Renal cortex interstitium (tissue), 11 donors: ENCODE data around the gene AMN1. TPM values are rescaled to one million over a fixed set of nuclear protein-coding genes. Genes with fewer than 3 reads are reported as not detected.
"Not testable (repeated sequence)": the region's sequence is repeated elsewhere in the genome, so short reads cannot be mapped to it uniquely, and the experiment has no call there.

Experiments used
- DNase-seq, 11 donors: peaks; one replicate each; pipeline ENCODE4 v3.0.0-alpha.2; 2013; ENCODE audit warnings: low read depth in 9 of 11, low spot score in 4 of 11; ENCODE audit errors: extremely low read depth in 1 of 11
- polyA plus RNA-seq, 3 donors: library from polyadenylated mRNA; unstranded; fragments of 120-200 nt; gene quantifications; one replicate each; pipeline ENCODE4 v1.2.1, GENCODE V29; 2013; ENCODE audit not compliant: insufficient read length in 3 of 3

The AMN1 gene
- polyA plus RNA-seq, 3 donors = 20.5 to 22.8 (median 21.5) TPM

GRCh38 chr12:31710021-31710818 is 18.6 kb downstream of the AMN1 start:
- DNase-seq = no peak

DNA sequence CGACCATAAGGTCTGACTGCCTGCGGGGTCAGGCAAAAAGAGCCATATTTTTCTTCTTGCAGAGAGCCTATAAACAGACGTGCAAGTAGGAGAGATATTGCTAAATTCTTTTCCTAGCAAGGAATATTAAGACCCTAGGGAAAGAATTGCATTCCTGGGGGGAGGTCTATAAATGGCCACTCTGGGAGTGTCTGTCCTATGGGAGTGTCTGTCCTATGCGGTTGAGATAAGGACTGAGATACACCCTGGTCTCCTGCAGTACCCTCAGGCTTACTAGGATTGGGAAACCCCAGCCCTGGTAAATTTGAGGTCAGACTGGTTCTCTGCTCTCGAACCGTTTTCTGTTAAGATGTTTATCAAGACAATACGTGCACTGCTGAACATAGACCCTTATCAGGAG is 20.7 kb downstream of the AMN1 start:
- not testable (repeated sequence) for DNase-seq

DNA sequence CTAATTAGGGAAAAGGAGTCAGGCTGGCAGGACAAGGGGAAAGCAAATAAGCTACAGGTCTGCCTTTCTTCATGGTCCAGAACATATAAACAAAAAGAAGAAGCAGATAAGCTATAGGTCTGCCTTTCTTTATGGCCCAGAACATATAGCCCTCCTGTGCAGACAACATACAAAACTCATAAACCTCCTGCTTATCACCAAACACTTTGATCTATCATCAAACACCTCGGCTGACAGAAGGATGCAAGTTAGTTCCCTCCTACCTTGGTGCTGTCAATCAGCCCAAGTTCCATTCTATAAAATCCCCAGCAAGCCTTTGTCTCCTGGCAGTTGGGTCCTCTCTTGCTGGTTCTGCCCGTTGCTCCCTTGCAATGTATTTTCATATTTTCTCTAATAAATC is 23.2 kb downstream of the AMN1 start:
- DNase-seq = no peak

DNA sequence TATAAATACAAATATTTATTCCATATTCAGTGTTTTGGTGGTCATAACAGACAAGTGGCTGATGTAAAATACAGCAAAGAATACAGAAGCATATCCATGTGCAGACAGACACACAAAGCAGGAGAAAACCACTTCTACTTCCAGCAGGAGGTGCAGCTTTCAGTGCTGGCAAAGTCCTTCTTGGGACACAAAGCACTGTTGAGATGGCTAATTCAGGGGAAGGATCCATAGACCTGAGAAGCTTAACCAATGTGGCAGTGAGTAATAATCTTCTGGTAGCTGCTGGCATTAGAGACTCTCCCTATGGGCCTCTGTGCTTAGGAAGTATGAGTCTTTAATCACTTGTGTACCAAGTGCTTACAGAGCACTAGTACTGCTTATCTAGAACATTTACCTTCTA is 26.8 kb downstream of the AMN1 start:
- no peak for DNase-seq

DNA sequence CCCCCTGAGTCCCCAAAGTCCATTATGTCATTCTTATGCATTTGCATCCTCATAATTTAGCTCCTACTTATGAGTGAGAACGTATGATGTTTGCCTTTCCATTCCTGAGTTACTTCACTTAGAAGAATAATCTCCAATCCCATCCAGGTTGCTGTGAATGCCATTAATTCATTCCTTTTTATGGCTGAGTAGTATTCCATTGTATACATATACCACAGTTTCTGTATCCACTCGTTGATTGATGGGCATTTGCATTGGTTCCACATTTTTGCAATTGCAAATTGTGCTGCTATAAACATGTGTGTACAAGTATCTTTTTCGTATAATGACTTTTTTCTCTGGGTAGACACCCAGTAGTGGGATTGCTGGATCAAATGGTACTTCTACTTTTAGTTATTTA is 38.9 kb downstream of the AMN1 start:
- not testable (repeated sequence) for DNase-seq

GRCh38 chr12:31687101-31687527 is 41.7 kb downstream of the AMN1 start:
- DNase-seq = no peak

DNA sequence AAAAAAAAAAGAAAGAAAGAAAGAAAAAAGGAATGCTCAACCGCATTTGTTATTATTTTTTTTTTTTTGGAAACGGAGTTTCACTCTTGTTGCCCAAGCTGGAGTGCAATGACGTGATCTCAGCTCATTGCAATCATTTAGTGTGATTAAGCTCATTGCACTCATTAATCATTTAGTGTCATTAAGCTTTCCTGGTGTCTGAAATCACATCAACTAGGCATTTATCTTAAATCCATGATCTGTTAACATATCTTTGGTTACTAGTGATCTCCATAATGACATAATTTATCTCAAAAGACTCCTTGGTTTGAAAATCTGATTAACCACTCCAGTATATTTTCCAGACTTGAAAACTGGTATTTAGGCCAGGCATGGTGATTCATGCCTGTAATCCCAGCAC is 43.0 kb downstream of the AMN1 start:
- DNase-seq = no peak

GRCh38 chr12:31682136-31682962 is 46.5 kb downstream of the AMN1 start:
- DNase-seq = peak in 8 of 11 donors; percentile 31 to 55 (median 44)

DNA sequence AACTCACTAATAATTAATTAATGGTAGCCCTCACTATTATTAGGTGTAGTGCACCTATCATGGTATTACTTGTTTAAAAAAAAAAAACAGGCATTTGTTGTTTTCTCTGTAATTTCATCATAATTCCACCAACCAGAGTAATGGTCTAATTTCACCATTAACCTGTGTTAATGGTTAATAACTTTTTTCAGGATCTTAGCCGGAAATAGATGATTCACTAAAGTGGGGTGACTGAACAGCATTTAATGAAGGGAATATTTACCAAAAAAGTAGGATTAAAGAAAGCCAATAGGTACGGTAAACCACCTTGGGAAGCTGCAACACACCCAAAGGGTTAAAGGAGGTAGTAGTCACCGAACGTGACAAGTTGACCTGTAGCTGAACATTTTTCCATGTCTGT is 56.3 kb downstream of the AMN1 start:
- DNase-seq = no peak

GRCh38 chr12:31669582-31669981 is 59.2 kb downstream of the AMN1 start:
- not testable (repeated sequence) for DNase-seq

DNA sequence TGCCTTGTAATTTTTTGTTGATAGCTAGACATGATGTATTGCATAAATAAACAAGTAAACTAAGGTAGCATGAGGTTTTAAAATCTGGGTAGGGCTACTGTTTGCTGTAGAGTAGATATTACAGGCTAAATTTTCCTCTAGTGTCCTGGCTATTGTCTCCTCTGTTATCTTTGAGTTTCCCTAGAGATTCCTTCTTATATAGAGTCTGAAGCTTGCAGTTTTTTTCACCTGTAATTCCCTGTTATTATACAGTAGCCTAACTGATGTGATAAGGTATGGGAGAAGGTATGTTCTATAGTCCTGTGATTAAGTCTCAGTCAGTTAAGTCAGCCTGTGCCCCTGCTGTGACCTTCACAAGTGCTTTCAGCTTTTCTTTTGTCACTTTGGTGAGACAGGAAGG is 59.8 kb downstream of the AMN1 start:
- DNase-seq = no peak

GRCh38 chr12:31664038-31664437 is 64.8 kb downstream of the AMN1 start:
- DNase-seq = no peak

DNA sequence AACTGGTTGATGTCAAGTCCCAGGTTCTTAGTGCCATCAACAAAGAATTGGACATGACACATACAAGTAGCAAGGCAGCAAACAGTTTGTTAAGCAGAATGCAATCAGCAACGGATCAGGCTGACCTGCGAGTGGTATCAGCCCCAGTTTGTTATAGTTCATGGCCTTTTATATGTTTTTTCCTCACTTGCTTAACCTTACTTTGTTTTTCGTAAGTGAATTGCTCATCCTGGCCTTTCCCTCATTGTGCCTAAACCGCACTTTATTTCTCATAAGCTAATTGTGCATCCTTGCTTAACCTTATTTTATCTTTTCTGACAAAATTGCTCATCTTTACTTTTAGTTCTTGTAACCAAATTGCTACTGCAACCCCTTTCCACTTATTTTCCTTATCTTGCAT is 65.2 kb downstream of the AMN1 start:
- DNase-seq = no peak

DNA sequence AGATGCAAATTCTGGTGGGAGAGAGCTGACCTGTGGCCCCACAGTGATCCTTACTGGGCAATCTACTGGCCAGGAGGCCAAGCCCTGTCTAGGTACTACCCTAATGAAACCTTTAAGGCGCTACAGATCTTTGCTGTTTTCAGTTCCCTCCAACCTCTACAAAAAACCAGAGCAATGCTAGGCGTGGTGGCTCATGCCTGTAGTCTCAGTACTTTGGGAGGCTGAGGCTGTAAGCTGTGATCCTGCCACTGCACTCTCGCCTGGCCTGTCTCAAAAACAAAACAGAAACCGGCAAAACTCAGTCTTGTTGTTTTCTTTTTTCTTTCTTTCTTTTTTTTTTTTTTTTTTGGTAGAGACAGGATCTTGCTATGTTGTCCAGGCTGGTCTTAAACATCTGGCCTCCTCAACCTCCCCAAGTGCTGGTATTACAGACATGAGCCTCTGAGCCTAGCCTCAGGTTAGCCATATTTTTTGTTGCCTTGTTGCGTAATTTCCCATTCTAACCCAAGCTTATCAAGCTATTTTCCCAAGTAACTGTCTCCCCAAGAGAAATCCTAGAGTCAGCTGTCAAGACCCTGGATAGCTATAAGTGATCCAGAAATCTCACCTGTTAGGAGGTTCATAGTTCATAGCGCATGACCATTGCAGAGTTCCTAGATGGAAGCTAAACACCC is 66.5 kb downstream of the AMN1 start:
- DNase-seq = no peak

- DNase-seq = peak in 10 of 11 donors; percentile 70 to 92 (median 78)
These were observed 69.5 kb downstream of the AMN1 start, which contains the start of gene ETFBKMT for GRCh38 chr12:31659087-31659942. ETFBKMT (plus strand) TSS chr12:31659688; CDS start chr12:31661954, 2,266 bp downstream.

DNA sequence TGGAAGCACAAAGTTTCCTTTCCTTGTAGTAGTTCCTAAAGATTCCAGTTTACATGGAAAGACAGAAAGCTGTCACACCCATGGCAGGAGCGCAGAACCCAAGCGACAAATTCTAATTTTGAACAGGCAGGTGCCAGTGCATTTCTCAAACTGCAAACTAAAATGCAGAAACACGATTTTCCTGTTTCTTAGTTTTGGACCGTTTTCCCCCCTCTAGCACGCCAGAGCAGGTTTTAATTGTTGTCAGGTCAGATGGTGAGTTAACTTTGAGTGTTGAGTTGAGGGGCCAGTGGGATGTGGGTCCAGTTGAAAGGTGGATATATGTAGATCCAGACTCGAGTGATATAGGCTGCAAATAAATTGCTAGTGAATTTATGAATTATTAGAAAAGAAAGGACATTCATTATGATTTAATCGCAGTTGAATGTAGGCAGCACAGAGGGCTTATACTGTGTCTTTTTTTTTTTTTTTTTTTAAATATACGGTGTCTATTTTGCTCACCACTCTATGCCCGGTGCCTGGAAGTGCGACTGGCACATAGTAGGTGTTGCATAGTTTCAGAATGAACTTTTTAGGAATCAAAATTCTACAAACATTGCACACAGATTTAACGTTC is 70.2 kb downstream of the AMN1 start:
- no peak for DNase-seq

DNA sequence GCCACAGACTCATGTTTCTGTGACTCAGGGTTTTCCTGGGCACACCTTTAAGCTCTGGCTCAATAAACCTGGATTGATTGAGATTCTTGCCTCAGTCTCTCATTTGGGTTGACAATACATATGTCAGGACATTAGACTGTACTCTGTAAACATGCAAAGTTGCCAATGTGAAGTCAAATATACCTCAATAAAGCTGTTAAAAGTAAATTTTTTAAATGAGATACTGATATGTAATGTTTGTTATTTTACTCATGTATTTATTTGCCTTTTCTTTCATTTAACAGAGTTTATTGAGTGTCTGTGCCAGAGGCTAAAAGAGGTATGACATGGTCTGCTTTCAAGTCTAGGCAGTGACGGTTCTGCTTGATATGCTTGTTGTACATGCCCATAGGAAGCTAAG is 73.0 kb downstream of the AMN1 start:
- no peak for DNase-seq

DNA sequence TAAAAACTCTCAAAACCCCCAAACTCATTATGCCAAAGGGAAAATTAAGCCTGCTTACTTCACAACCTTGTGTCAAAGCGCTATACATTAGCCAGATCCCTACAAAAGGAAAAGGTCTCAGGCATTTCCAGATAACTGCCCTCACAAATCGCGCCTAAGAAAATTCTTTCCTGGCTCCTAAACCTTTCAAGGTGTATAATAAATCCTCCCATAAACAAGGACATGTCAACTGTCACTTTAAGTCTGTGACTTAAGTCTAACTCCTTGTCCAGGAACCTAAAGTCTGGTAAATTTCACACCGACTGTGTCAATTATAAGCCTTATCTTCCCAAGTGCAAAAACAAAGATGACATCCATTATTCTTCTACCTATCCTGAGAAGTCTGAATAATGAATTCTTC is 73.6 kb downstream of the AMN1 start:
- no peak for DNase-seq
